GM19035 (cell line): Measurements from ENCODE around the gene SLC40A1.

Experiments used
- ATAC-seq: cut with Tn5 transposase; IDR thresholded peaks from one replicate; pipeline ENCODE4 v1.9.1; 2021; ENCODE audit not compliant: unreplicated experiment

SLC40A1 gene

DNA sequence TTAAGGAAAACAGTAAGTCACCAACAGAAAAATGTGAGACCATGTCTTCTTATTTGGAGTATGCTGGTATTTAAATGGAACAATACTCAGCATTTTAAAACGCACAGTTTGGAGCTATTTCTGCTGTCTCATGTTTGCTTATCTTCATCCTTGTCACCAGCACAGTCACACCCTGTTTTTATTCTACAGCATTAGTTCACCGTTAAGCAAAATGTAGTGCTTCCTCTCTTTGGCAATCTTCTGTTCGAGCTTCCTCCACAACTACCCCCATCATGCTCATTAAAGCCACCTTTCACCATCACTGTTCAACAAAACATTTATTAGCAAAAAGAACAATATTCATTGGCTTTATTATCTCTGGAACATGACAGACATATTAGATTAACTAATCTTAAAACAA is 64.0 kb downstream of the SLC40A1 start:
- no peak for ATAC-seq

GRCh38 chr2:189515264-189515663 is 65.3 kb downstream of the SLC40A1 start:
- ATAC-seq: no peak

DNA sequence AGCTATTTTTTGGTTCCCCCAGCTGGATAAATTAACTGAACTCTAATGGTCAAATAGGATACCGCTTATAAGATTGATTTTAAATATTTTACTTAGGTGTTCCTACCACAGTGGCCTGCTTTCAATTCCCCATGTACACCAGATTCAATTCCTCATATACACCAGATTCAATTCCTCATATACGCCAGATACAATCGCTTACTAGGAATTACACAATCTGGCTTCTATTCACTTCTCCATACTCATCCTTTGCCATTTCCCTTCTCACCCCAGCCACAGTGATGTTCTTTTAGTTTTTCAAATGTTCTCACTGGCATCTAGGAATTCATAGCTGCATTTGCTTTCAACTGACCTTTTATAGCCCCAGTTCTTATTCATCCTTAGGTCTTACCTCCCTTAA is 66.5 kb downstream of the SLC40A1 start:
- ATAC-seq: no peak

DNA sequence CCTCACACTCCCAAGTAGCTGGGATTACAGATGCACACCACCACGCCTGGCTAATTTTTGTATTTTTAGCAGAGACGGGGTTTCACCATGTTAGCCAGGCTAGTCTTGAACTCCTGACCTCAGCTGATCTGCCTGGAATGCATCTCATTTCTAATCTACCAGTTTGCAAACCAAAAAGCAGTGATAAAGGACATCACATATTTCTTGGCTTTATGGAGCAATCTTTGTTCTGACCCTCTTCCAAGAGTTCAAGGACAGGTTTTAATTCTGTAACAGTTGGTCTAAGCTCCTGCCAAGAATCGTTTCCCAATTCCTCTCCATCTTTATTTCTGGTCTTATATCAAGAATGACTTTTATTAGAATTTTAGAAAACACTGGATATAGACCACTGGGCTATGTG is 67.7 kb downstream of the SLC40A1 start:
- ATAC-seq: no peak

DNA sequence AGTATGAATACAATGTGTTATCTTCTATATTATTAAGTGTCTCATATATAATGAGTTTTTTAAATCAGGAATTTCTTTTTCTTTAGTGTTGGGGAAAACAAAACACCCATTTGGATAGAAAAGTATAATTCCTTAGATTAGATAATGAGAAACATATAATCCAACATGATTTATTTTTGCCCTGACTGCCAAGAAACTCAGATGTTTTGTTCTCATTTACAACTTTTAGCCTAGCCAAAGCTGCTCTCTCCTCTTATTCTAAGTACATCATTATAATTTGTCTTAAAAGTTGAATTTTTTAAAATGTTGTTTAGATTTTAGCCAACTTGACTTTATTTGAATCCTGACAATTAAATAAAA is 68.6 kb downstream of the SLC40A1 start:
- no peak for ATAC-seq

- ATAC-seq: no peak
Observed at GRCh38 chr2:189511210-189511959, 69.2 kb downstream of the SLC40A1 start.
